Activated T-helper 2 cell treated with anti-CD3 and anti-CD28 coated beads, Interferon-gamma antibody, Interleukin-2, Interleukin-4, amounts not matched to agents 10 μg/mL and 5 μg/mL and 100 μg/mL, durations not matched to agents 14 hours and 24 hours and 36 hours (primary cell): ENCODE measurements around the gene GPR139. TPM values are rescaled to one million over a fixed set of nuclear protein-coding genes. Genes with fewer than 3 reads are reported as not detected.

Experiments
- DNase-seq: peaks from one replicate; pipeline ENCODE4 v3.0.0; 2021; ENCODE audit warnings: low spot score
- H3K27ac Mint-ChIP-seq: one replicate; pipeline ENCODE4 v1.8.0; 2021; ENCODE audit warnings: mixed read lengths
- H3K27me3 Mint-ChIP-seq: one replicate; pipeline ENCODE4 v1.8.0; 2021; ENCODE audit warnings: low read depth, mixed read lengths
- H3K36me3 Mint-ChIP-seq: one replicate; pipeline ENCODE4 v1.8.0; 2021; ENCODE audit warnings: low read depth, mixed read lengths
- H3K4me1 Mint-ChIP-seq: one replicate; pipeline ENCODE4 v1.8.0; 2021; ENCODE audit warnings: low read depth, mixed read lengths
- H3K4me3 Mint-ChIP-seq: one replicate; pipeline ENCODE4 v1.8.0; 2021; ENCODE audit warnings: low read depth, mild to moderate bottlenecking, moderate library complexity, mixed read lengths
- H3K9me3 Mint-ChIP-seq: one replicate; pipeline ENCODE4 v1.8.0; 2021; ENCODE audit warnings: mixed read lengths
- intact Hi-C: fragments of 100-400 bp; cut with micrococcal nuclease; formaldehyde crosslinking; loops from one replicate; pipeline ENCODE4 v1.15.1; 2023
- total RNA-seq: library from RNA; stranded (reverse); gene quantifications from 2 replicates; pipeline ENCODE4 v1.2.3, GENCODE V29; 2022

Gene GPR139
- not detected in 2 replicates for total RNA-seq

GRCh38 chr16:20073203-20074098, at the start of gene GPR139:
TSS of gene GPR139 (minus strand) at chr16:20073890. CDS start at chr16:20073616, 274 bp downstream.
- no peak within 1 kb of the TSS for H3K4me3 Mint-ChIP-seq
- H3K27ac Mint-ChIP-seq, result no peak within 1 kb of the TSS
- no peak for DNase-seq
- intact Hi-C loops, result no loop called here
- H3K27me3 Mint-ChIP-seq, result peaks cover 25% of the 10 kb centered on the region
- no peaks in the 10 kb centered on the region for H3K4me1 Mint-ChIP-seq
- H3K9me3 Mint-ChIP-seq, result peaks cover 7% of the 10 kb centered on the region
- H3K36me3 Mint-ChIP-seq, result no peaks in the 10 kb centered on the region

- no peak overlapping the region for H3K4me3 Mint-ChIP-seq
- no peak for DNase-seq
- no peak overlapping the region for H3K27ac Mint-ChIP-seq
- intact Hi-C loops, result no loop called here
- H3K36me3 Mint-ChIP-seq, result no peaks in the 10 kb centered on the region
- no peaks in the 10 kb centered on the region for H3K4me1 Mint-ChIP-seq
- peaks cover 18% of the 10 kb centered on the region for H3K9me3 Mint-ChIP-seq
- no peaks in the 10 kb centered on the region for H3K27me3 Mint-ChIP-seq
These were observed 48.3 kb upstream of the GPR139 start for GRCh38 chr16:20122011-20122410.

GRCh38 chr16:20114356-20114755, 40.7 kb upstream of the GPR139 start:
- H3K27me3 Mint-ChIP-seq, result no peaks in the 10 kb centered on the region
- intact Hi-C loops, result no loop called here
- no peaks in the 10 kb centered on the region for H3K4me1 Mint-ChIP-seq
- no peaks in the 10 kb centered on the region for H3K36me3 Mint-ChIP-seq
- no peak overlapping the region for H3K27ac Mint-ChIP-seq
- no peaks in the 10 kb centered on the region for H3K9me3 Mint-ChIP-seq
- no peak overlapping the region for H3K4me3 Mint-ChIP-seq
- DNase-seq, result no peak

DNA sequence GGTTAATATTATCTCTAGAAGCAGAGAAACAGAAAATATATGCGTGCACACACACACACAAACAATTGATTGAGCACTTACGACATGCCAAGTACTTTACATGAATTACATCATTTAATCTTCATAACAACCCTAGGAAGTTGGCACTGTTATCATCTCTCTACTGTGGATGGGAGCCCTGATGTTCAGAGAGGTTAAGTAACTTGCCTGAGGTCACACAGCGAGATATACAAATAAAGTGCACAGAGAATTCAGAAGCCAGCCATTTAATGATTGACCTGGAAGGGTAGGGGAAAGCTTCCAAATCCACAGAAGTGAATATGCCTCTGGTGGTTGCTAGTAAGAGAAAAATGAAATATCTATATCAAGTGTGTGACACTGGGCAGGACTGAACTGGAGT, 37.5 kb upstream of the GPR139 start:
- Mint-ChIP-seq H3K9me3 (no peaks in the 10 kb centered on the region), H3K4me1 (no peaks in the 10 kb centered on the region), H3K27ac (no peak overlapping the region), H3K27me3 (no peaks in the 10 kb centered on the region), H3K36me3 (no peaks in the 10 kb centered on the region), H3K4me3 (no peak overlapping the region)
- no peak for DNase-seq
- intact Hi-C loops, result no loop called here

- Mint-ChIP-seq H3K27ac (no peak overlapping the region), H3K36me3 (no peaks in the 10 kb centered on the region), H3K4me3 (no peak overlapping the region), H3K27me3 (no peaks in the 10 kb centered on the region), H3K9me3 (no peaks in the 10 kb centered on the region), H3K4me1 (no peaks in the 10 kb centered on the region)
- intact Hi-C loops, result no loop called here
- DNase-seq, result no peak
These were observed 33.4 kb upstream of the GPR139 start for GRCh38 chr16:20107083-20107482.

DNA sequence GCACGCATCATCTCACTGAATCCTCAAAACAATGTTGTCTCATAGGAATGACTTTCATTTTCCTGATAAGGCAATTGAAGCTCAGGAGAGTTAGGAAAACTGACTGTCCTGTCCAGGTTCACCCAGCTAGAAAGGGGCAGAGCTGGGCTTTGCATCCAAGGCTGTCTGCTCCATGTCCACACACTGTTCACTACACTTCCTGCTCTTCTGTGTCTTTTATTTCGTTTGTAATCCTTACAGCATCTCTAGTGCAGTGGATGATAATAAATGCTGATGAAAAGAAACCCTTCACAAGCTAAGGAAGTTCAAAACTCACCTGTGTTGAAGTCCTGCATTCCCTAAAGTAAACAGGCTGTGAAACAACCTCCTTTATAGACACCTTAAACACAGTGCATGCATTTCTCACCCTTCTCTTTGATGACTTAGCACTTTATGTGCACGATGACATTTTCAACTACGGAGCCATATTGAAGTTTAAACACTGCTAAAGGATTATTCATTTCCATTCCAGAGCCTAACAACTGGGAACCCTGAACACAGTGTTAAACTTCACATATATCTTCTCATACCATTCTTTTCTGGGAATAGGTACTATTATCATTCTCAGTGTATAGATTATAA, 31.0 kb upstream of the GPR139 start:
- Mint-ChIP-seq H3K9me3 (no peaks in the 10 kb centered on the region), H3K36me3 (no peaks in the 10 kb centered on the region), H3K4me1 (no peaks in the 10 kb centered on the region), H3K4me3 (no peak overlapping the region), H3K27me3 (no peaks in the 10 kb centered on the region), H3K27ac (no peak overlapping the region)
- intact Hi-C loops, result no loop called here
- DNase-seq, result no peak

GRCh38 chr16:20102521-20102920, 28.8 kb upstream of the GPR139 start:
- no peaks in the 10 kb centered on the region for H3K36me3 Mint-ChIP-seq
- intact Hi-C loops, result no loop called here
- DNase-seq, result no peak
- no peak overlapping the region for H3K27ac Mint-ChIP-seq
- no peaks in the 10 kb centered on the region for H3K4me1 Mint-ChIP-seq
- H3K9me3 Mint-ChIP-seq, result no peaks in the 10 kb centered on the region
- H3K4me3 Mint-ChIP-seq, result no peak overlapping the region
- H3K27me3 Mint-ChIP-seq, result no peaks in the 10 kb centered on the region

DNA sequence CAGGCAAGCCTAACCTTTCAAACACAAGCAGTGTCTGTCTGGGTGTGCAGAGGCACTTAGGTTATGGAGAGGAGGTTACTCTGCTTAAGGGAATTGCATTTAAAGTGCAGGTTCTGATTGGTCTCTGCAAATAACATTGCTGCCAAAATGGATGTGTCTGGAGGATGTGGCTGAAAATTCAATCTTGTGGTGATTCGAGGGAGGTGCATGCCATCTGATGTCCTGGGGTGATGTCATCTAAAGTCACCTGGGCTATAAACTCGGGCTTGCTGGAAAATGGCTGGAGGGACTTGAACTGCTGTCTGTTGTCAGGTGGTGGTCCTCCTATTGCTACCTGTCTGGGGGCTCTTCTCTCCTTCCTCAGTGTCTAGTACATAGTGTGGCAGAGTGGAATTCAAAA, 28.3 kb upstream of the GPR139 start:
- H3K27me3 Mint-ChIP-seq, result no peaks in the 10 kb centered on the region
- intact Hi-C loops, result no loop called here

GRCh38 chr16:20099375-20099774, 25.7 kb upstream of the GPR139 start:
- no peak for DNase-seq
- H3K36me3 Mint-ChIP-seq, result no peaks in the 10 kb centered on the region
- intact Hi-C loops, result no loop called here
- H3K4me1 Mint-ChIP-seq, result no peaks in the 10 kb centered on the region
- no peak overlapping the region for H3K27ac Mint-ChIP-seq
- no peaks in the 10 kb centered on the region for H3K9me3 Mint-ChIP-seq
- no peak overlapping the region for H3K4me3 Mint-ChIP-seq
- no peaks in the 10 kb centered on the region for H3K27me3 Mint-ChIP-seq

More for the DNA sequence above, 28.3 kb upstream of the GPR139 start:
- Mint-ChIP-seq H3K9me3 (no peaks in the 10 kb centered on the region), H3K4me3 (no peak overlapping the region), H3K27ac (no peak overlapping the region), H3K36me3 (no peaks in the 10 kb centered on the region), H3K4me1 (no peaks in the 10 kb centered on the region)
- DNase-seq, result no peak

- H3K9me3 Mint-ChIP-seq, result no peaks in the 10 kb centered on the region
- DNase-seq, result no peak
- H3K4me1 Mint-ChIP-seq, result no peaks in the 10 kb centered on the region
- intact Hi-C loops, result no loop called here
- no peaks in the 10 kb centered on the region for H3K36me3 Mint-ChIP-seq
- H3K27ac Mint-ChIP-seq, result no peak overlapping the region
- H3K27me3 Mint-ChIP-seq, result no peaks in the 10 kb centered on the region
- no peak overlapping the region for H3K4me3 Mint-ChIP-seq
These were observed 20.5 kb upstream of the GPR139 start for GRCh38 chr16:20094157-20094556.

- DNase-seq, result no peak
- H3K4me1 Mint-ChIP-seq, result no peaks in the 10 kb centered on the region
- H3K9me3 Mint-ChIP-seq, result no peaks in the 10 kb centered on the region
- no peaks in the 10 kb centered on the region for H3K27me3 Mint-ChIP-seq
- no peaks in the 10 kb centered on the region for H3K36me3 Mint-ChIP-seq
- no peak overlapping the region for H3K27ac Mint-ChIP-seq
- no peak overlapping the region for H3K4me3 Mint-ChIP-seq
- intact Hi-C loops, result no loop called here
These were observed 15.7 kb upstream of the GPR139 start for GRCh38 chr16:20089246-20089965.

- Mint-ChIP-seq H3K36me3 (no peaks in the 10 kb centered on the region), H3K9me3 (no peaks in the 10 kb centered on the region), H3K4me3 (no peak overlapping the region), H3K27ac (no peak overlapping the region), H3K4me1 (no peaks in the 10 kb centered on the region), H3K27me3 (no peaks in the 10 kb centered on the region)
- intact Hi-C loops, result no loop called here
- DNase-seq, result no peak
These were observed 11.0 kb upstream of the GPR139 start for GRCh38 chr16:20084624-20085226.
